Measurements from ENCODE around the gene TPTE2.
"Not testable (repeated sequence)": the region's sequence is repeated elsewhere in the genome, so short reads cannot be mapped to it uniquely, and the experiment has no call there.

GRCh38 chr13:19560672-19561071 is 660 bp downstream of the TPTE2 start:
- not testable (repeated sequence) for TF ChIP-seq ZNF24 (IDR thresholded peaks at IDR 0.05); ZBTB49 (CRISPR knock-in tag; IDR thresholded peaks at IDR 0.05; ENCODE audit: borderline replicate concordance); MAFF (IDR thresholded peaks at IDR 0.05; ENCODE audit: low read length); SIN3A (IDR thresholded peaks at IDR 0.05; ENCODE audit: borderline replicate concordance in 2 of 2, control insufficient read depth in 1 of 2, low read depth in 2 of 2, low read length in 2 of 2); ZNF134 (CRISPR knock-in tag; conservative IDR thresholded peaks at IDR 0.05); NR2C2 (CRISPR knock-in tag; IDR thresholded peaks at IDR 0.05); NR2C2 (tag; IDR thresholded peaks at IDR 0.05); POLR2A (conservative IDR thresholded peaks at IDR 0.05); CTCF (IDR thresholded peaks at IDR 0.05 in 2 of 3, conservative IDR thresholded peaks at IDR 0.05 in 1 of 3; ENCODE audit: insufficient read depth in 2 of 3, low read depth in 1 of 3, low read length in 3 of 3); TBL1XR1 (IDR thresholded peaks at IDR 0.05; ENCODE audit: low read length in 2 of 2); GTF2F1 (IDR thresholded peaks at IDR 0.05; ENCODE audit: low read depth, low read length); FOS (IDR thresholded peaks at IDR 0.05; ENCODE audit: extremely low read depth, insufficient read length)

All from K562 (cell line).